NCI-H1092 (cell line): ENCODE results near the gene GLO1.

Experiments
- DNase-seq: peaks from one replicate; lab custom pipeline; 2025; lab: John Stamatoyannopoulos, UW

GLO1 gene

DNA sequence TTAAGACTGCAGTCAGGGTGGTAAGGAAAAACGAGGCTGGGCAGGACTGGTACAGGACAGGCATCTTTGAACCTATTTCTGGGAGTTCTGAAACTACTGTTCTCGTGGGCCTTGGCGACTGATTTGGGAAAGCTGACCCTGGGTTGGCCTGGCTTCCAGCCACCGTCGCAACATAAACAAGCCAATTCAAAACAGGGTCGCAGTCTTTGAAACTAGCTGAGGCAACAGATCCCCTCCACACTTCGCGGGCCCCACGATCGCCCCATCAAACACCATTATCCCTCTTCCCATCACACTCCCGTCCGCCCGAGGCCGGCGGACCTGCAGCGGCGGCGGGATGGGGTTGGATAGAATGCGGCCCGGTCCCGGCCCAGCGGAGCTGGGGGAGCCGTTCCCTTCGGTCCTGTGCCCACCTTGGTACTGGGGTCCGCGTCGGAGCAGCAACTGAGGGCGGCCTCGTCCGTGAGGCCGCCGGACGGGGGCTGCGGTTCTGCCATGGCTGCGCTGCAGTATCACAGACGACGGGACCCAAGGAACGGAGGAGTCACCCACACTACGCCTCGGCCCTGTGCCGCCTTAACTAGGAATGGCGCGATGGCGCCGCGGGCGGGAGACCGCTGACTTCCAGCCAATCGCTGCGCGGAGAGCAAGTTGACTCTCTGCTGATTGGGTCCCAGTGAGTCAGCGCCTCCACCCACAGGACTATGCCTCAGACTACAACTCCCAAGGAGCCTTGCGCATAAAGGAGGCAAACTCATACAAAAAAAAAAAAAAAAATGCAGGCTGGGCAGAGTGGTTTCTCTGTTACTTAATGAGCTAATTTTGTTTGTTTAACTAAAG is at the start of gene GLO1:
Gene GLO1 (minus strand): TSS at position 588 of the 840 bp plus-strand sequence. CDS start 91 bp downstream, at position 497.
- DNase-seq: peak; percentile 91

DNA sequence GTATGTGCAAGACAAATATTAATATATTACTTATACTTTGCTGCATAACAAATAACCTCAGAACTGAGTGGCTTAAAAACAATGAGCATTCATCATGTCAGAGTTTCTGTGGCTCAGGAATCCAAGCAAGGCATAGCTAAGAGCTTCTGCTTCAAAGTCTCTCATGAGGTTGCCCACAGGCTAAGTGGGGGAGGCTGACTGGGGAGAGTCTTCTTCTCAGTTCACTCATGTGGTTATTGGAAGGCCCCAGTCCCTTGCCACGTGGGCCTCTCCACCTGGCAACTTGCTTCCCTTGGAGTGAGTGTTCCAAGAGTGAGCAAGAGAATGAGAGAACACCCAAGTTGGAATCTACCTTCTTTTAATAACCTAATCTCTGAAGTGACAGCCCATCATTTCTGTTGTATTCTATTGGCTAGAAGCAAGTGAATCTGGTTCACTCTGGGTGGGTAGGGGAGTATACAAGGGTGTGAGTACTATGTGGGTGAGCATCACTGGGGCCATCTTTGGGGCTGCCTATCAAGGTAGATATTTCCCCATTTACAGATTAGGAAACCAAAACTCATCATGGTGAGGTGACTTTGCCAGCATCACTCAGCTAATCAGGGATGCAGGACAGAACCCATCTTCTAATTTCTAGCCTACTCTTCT is 48.1 kb upstream of the GLO1 start:
- no peak for DNase-seq

- DNase-seq: no peak
Observed at GRCh38 chr6:38749473-38749872, 46.5 kb upstream of the GLO1 start.

DNA sequence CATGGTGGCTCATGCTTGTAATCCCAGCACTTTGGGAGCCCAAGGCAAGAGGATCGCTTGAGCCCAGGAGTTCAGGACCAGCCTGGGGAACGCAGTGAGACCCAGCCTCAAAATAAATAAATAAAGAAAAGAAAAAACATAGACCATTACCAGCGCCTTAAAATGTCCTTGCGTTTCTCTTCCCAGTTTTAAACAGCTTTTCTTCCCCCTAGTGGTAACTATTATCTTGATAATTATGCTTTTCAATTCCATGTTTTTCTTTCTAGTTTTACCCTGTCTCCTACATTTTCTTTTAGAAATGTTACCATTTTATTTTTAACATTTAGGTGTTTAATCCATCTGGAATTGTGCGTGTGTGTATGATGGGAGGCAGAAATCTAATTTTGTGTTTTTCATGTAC is 36.6 kb upstream of the GLO1 start:
- no peak for DNase-seq

GRCh38 chr6:38738261-38738660 is 35.3 kb upstream of the GLO1 start:
- DNase-seq: no peak

DNA sequence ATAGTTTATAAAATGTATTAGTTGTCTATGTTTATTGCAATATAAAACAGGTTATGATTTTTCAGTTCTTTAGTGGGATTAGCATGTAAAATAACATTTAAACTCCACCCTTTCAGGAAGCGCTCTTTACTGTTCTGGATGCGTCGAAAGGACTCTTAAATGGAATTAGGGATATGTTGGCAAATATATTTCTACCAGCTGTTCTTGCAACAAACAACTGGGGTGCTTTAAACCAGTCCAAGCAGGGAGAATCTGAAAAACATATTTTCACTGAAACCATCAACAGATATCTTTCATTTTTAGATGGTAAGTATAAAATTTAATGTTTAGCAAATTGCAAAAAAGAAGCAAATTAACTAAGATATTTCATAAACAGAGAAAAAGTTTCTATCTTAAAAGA is 34.0 kb upstream of the GLO1 start:
- no peak for DNase-seq

- no peak for DNase-seq
Observed at GRCh38 chr6:38730140-38730862, 27.4 kb upstream of the GLO1 start.

GRCh38 chr6:38728203-38728602 is 25.3 kb upstream of the GLO1 start:
- DNase-seq: no peak

DNA sequence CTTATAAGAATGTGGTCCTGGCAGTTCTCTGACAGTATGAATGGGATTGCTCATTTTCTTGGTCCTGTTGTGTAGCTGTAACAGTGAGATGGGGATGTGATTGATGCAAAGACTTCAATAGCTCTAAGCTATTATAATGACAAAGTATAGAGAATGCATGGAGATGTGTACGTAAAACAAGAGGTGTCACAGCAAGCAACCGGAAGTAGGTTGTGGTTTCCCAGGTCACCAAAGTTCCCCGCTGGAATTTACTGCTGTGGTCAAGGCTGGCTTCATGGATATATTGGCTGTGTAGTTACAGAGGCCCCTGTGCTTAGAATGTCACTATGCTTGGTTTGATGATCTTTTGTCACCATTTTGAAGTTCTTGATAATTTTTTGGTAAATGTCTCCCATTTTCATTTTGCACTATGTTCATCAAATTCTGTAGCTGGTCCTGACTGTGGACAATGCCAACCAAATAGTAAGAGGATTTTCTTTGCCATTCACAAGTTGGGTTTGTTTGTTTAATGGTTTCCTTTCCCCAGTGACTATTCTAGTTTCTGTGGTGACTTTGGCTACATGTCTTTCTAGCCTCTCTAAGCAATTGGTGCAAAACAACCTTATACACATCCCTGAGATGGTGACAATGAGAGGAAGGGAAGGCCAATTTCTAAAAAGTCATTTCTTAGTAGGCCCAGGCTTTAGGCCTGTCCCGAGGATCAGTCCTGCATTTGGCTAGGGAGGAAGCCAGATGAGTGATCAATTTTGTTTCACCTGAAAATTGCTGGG is 22.7 kb upstream of the GLO1 start:
- no peak for DNase-seq

GRCh38 chr6:38724343-38724742 is 21.4 kb upstream of the GLO1 start:
- no peak for DNase-seq

DNA sequence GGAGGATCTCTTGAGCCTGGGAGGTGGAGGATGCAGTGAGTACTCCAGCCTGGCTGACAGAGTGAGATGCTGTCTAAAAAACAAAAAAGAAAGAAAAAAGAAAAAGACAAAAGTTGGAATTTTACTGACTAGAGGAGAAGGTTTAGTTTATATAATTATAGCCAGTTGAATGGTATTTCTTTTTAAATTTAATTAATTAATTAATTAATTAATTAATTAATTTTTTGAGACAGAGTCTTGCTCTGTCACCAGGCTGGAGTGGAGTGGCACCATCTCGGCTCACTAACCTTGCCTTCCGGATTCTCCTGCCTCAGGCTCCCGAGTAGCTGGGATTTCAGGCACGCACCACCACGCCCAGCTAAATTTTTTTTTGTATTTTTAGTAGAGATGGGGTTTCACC is 20.8 kb upstream of the GLO1 start:
- DNase-seq: no peak

GRCh38 chr6:38722727-38723334 is 19.9 kb upstream of the GLO1 start:
- no peak for DNase-seq

GRCh38 chr6:38722038-38722437 is 19.1 kb upstream of the GLO1 start:
- DNase-seq: no peak

GRCh38 chr6:38720295-38720694 is 17.4 kb upstream of the GLO1 start:
- DNase-seq: no peak

- DNase-seq: no peak
Observed at GRCh38 chr6:38719358-38719757, 16.4 kb upstream of the GLO1 start.

DNA sequence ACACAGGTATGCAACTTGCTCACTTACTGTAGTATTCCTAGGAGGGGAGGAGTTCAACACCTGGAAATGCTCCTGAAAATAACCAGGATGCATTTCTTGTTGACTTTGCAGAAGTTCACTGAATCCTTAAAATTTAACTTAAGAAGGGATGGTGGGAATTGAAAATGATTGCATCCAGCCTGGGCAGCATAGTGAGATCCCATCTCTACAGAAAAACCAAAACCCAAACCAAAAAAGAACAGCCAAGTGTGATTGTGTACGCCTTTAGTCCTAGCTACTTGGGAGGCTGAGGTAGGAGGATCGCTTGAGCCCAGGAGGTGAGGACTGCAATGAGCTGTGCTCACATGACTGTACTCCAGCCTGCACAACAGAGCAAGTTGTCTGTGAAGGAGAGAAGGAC is 13.9 kb upstream of the GLO1 start:
- DNase-seq: no peak

GRCh38 chr6:38715016-38715689 is 12.2 kb upstream of the GLO1 start, which contains the start of gene DNAH8:
TSS of gene DNAH8 (plus strand) at chr6:38715311. CDS start at chr6:38722810, 7,499 bp downstream.
- DNase-seq: no peak

- no peak for DNase-seq
Observed at GRCh38 chr6:38714239-38715015, 11.5 kb upstream of the GLO1 start.

DNA sequence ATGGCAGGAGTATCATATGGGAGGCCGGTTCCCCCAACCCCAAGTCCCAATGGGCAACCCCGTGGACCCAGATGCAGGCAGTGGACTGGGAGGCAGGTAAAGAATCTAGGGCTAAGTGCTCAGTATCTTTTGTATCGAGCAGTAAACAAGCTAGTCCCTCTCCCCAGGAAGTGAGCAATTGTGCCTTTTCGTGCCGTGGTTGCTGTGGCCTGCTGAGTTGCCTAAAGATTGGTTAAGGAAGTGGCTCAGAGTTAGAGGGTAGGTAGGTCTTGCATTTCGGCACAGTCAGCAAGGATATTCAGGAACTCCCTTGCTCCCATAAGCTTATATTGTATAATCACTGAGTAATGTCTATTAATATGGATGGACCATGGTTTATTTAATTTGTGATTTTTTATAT is 10.9 kb upstream of the GLO1 start:
- DNase-seq: no peak

DNA sequence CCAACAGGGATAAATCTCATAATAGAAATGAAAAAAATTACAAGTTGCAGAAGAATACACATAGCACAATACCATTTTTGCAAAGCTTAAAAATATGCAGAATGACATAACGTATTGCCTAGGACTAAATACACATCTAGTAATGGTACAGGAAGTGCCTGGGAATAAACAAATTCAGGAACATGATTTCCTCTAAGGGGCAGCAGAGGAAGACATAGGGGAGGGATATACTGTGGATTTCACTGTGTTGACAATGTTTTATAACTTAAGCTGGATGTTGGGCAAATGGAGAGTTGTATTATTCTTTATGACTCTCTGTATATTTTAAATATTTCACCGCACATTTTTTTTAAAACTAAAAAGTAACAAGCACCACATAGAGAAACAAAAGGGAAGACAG is 5.6 kb upstream of the GLO1 start:
- no peak for DNase-seq
